ENCODE data around the gene EPS8L2. TPM values are rescaled to one million over a fixed set of nuclear protein-coding genes. Genes with fewer than 3 reads are reported as not detected.
A peak's percentile ranks its signal among the peaks of the same experiment; 100 is the strongest.

EPS8L2 gene
- total RNA-seq, 4 donors from 2014 or later, result 163 to 367 (median 238) TPM

- Histone ChIP-seq H3K9me3 (no peaks in the 10 kb centered on the region), H3K4me1 (peaks cover 45 to 89% (median 58%) of the 10 kb centered on the region in 3 donors), H3K27ac (no peak overlapping the region), H3K36me3 (peaks cover 12 to 67% (median 22%) of the 10 kb centered on the region in 3 donors), H3K27me3 (peaks cover 0 to 82% (median 3%) of the 10 kb centered on the region in 4 donors), H3K4me3 (no peak overlapping the region)
- intact Hi-C loops (cut with DNase I), result loop anchor here (5.0 to 10.0 kb wide), 2 partner anchors 59 to 167 kb away; no protein-coding TSS in a partner anchor
- no peak for DNase-seq
- WGBS, 2 donors, result 87 to 90% methylated on average over 3 to 4 of the region's 19 CpGs
- no peak for TF ChIP-seq POLR2A (IDR thresholded peaks at IDR 0.05)
- TF ChIP-seq, protein P1, sequence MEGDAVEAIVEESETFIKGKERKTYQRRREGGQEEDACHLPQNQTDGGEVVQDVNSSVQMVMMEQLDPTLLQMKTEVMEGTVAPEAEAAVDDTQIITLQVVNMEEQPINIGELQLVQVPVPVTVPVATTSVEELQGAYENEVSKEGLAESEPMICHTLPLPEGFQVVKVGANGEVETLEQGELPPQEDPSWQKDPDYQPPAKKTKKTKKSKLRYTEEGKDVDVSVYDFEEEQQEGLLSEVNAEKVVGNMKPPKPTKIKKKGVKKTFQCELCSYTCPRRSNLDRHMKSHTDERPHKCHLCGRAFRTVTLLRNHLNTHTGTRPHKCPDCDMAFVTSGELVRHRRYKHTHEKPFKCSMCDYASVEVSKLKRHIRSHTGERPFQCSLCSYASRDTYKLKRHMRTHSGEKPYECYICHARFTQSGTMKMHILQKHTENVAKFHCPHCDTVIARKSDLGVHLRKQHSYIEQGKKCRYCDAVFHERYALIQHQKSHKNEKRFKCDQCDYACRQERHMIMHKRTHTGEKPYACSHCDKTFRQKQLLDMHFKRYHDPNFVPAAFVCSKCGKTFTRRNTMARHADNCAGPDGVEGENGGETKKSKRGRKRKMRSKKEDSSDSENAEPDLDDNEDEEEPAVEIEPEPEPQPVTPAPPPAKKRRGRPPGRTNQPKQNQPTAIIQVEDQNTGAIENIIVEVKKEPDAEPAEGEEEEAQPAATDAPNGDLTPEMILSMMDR (IDR thresholded peaks at IDR 0.05), result no peak
Measured at GRCh38 chr11:724049-724777, 18.2 kb downstream of the EPS8L2 start.

GRCh38 chr11:724778-725386 lies 18.9 kb downstream of the EPS8L2 start:
- peaks cover 45 to 92% (median 62%) of the 10 kb centered on the region in 3 donors for H3K4me1 ChIP-seq
- no peak for DNase-seq
- intact Hi-C loops (cut with DNase I), result loop anchor here (5.0 to 10.0 kb wide), 2 partner anchors 60 to 168 kb away; no protein-coding TSS in a partner anchor
- WGBS, 2 donors, result 50 to 72% methylated on average over 2 to 7 of the region's 18 CpGs
- TF ChIP-seq POLR2A (IDR thresholded peaks at IDR 0.05), result no peak
- TF ChIP-seq, protein P1 (IDR thresholded peaks at IDR 0.05), result no peak
- peaks cover 12 to 61% (median 22%) of the 10 kb centered on the region in 3 donors for H3K36me3 ChIP-seq
- H3K4me3 ChIP-seq, result no peak overlapping the region
- no peaks in the 10 kb centered on the region for H3K9me3 ChIP-seq
- peaks cover 0 to 80% (median 3%) of the 10 kb centered on the region in 4 donors for H3K27me3 ChIP-seq
- H3K27ac ChIP-seq, result peak overlapping the region in 2 of 4 donors; percentile 81 to 88

GRCh38 chr11:725624-726202 lies 19.7 kb downstream of the EPS8L2 start:
- Histone ChIP-seq H3K9me3 (no peaks in the 10 kb centered on the region), H3K4me3 (peak overlapping the region; percentile 2 to 54 (median 27)), H3K27ac (peak overlapping the region; percentile 75 to 88 (median 78)), H3K36me3 (peaks cover 12 to 52% (median 17%) of the 10 kb centered on the region in 3 donors), H3K27me3 (peaks cover 0 to 72% (median 3%) of the 10 kb centered on the region in 4 donors), H3K4me1 (peaks cover 44 to 84% (median 58%) of the 10 kb centered on the region in 3 donors)
- no peak for DNase-seq
- WGBS, 2 donors, result 40 to 47% methylated on average over 1 to 4 of the region's 53 CpGs
- intact Hi-C loops (cut with DNase I), result loop anchor here (10.0 kb wide), 1 partner anchor 61 kb away; no protein-coding TSS in a partner anchor
- TF ChIP-seq, protein P1 (IDR thresholded peaks at IDR 0.05), result no peak
- no peak for TF ChIP-seq POLR2A (IDR thresholded peaks at IDR 0.05)

GRCh38 chr11:726278-727220 lies 20.5 kb downstream of the EPS8L2 start:
- TF ChIP-seq POLR2A (IDR thresholded peaks at IDR 0.05), result no peak
- TF ChIP-seq, protein P1 (IDR thresholded peaks at IDR 0.05), result no peak
- Histone ChIP-seq H3K36me3 (peaks cover 3 to 44% (median 9%) of the 10 kb centered on the region in 3 donors), H3K27ac (peak overlapping the region; percentile 75 to 88 (median 78)), H3K9me3 (no peaks in the 10 kb centered on the region), H3K27me3 (peaks cover 0 to 65% (median 1%) of the 10 kb centered on the region in 4 donors), H3K4me3 (peak overlapping the region; percentile 2 to 54 (median 27)), H3K4me1 (peaks cover 36 to 75% (median 49%) of the 10 kb centered on the region in 3 donors)
- WGBS, 2 donors, result 26 to 28% methylated on average over 6 to 15 of the region's 61 CpGs
- intact Hi-C loops (cut with DNase I), result loop anchor here (10.0 kb wide), 1 partner anchor 62 kb away; no protein-coding TSS in a partner anchor
- DNase-seq, result no peak

Data from esophagus squamous epithelium (tissue), 5 donors.